HEK293 (cell line): Measurements from ENCODE around the gene BTBD7.

ENCODE experiments used
- CTCF ChIP-seq: fragments of 450-650 bp; formaldehyde crosslinking; IDR thresholded peaks from 2 replicates; pipeline ENCODE4 v1.5.1; 2016; ENCODE audit warnings: missing biosample characterization, missing genetic modification characterization
- SCRT2 ChIP-seq: fragments of 450-650 bp; formaldehyde crosslinking; IDR thresholded peaks from 2 replicates; pipeline ENCODE4 v1.5.1; 2016; ENCODE audit warnings: missing biosample characterization, missing genetic modification characterization
- ZBTB1 ChIP-seq: fragments of 450-650 bp; formaldehyde crosslinking; IDR thresholded peaks from 2 replicates; pipeline ENCODE4 v1.5.1; 2016; ENCODE audit warnings: missing biosample characterization, missing genetic modification characterization
- ZNF214 ChIP-seq: fragments of 450-650 bp; formaldehyde crosslinking; IDR thresholded peaks from 2 replicates; pipeline ENCODE4 v1.5.1; 2017; ENCODE audit warnings: missing biosample characterization, mild to moderate bottlenecking, missing genetic modification characterization, borderline replicate concordance
- ZNF302 ChIP-seq: fragments of 450-650 bp; formaldehyde crosslinking; IDR thresholded peaks from 2 replicates; pipeline ENCODE4 v1.5.1; 2016; ENCODE audit warnings: missing biosample characterization, missing genetic modification characterization, low read depth
- ZNF335 ChIP-seq: fragments of 450-650 bp; formaldehyde crosslinking; conservative IDR thresholded peaks from 2 replicates; pipeline ENCODE4 v1.5.1; 2016; ENCODE audit warnings: missing biosample characterization, missing genetic modification characterization
- ZNF423 ChIP-seq: fragments of 450-650 bp; formaldehyde crosslinking; IDR thresholded peaks from 2 replicates; pipeline ENCODE4 v1.5.1; 2016; ENCODE audit warnings: missing biosample characterization, missing genetic modification characterization

DNA sequence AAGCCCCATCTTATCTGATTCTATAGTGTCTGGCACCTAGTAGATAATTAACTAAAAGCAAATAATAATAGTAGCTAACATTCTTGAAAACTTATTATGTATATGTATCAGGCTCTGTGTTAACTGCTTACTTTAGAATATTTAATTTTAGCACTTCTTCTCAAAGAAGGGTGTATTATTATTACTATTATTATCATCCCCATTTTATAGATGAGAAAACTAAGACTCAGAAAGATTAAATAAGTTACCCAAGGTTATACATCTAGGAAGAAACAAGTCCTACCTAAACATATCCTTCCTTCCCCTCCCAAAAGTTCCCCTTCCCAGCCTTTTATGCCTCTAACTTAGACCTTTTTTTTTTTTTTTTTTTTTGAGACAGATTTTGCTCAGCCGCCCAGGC is 64.4 kb downstream of the BTBD7 start:
- TF ChIP-seq ZNF423 (tag by site-specific recombination) (no peak), CTCF (tag by site-specific recombination) (no peak), ZBTB1 (tag by site-specific recombination) (no peak), ZNF335 (tag by site-specific recombination) (no peak), ZNF214 (no peak), ZNF302 (tag by site-specific recombination) (no peak), SCRT2 (tag by site-specific recombination) (no peak)
